Cardiac fibroblast (primary cell): ENCODE data around the gene ITGAE.
"Not testable (repeated sequence)": the region's sequence is repeated elsewhere in the genome, so short reads cannot be mapped to it uniquely, and the experiment has no call there.

Experiments
- DNase-seq, 2 donors: peaks; one replicate each; pipeline versions ENCODE4 v3.0.0 to v3.0.0-alpha.2; 2010; ENCODE audit warnings: low read depth in 2 of 2
- H3K4me3 ChIP-seq, 2 donors: replicated peaks in 1 of 2; 1 replicate in 1 of 2; 2 replicates in 1 of 2; pipeline ENCODE4 v1.5.1; 2011; ENCODE audit warnings: low read depth in 2 of 2, low read length in 2 of 2, mild to moderate bottlenecking in 2 of 2, moderate library complexity in 1 of 2
- TF ChIP-seq, protein P1 (sequence below): IDR thresholded peaks from one replicate; pipeline ENCODE4 v1.5.1; 2011; ENCODE audit warnings: low read depth, mild to moderate bottlenecking, low read length, inconsistent platforms

ITGAE gene

DNA sequence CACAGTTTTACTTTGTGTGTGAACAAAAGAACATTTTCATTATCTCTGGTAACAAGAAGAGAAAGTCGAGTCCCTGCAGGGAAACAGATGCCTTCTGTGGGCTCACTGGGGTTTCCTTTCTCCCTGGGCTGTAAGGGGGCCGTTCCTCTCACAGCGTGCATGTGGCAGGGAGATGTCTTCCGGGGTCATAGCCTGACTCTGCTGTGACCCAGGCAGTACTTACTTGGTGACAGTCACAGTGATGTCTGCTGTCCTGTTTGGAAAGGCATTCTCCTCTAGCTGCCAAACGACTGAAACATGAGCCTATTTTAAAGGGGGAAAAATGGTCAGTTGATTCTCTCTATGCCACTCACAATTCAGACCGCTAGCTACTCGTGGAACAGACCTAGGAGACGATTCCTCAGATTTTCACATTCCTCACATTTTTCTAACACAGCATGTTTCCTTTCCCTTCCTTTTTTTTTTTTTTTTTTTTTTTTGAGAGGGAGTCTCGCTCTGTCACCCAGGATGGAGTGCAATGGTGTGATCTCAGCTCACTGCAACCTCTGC lies 70.0 kb downstream of the ITGAE start:
- peak; percentile 36 to 56 for DNase-seq
- H3K4me3 ChIP-seq = no peak overlapping the region
- TF ChIP-seq, protein P1, sequence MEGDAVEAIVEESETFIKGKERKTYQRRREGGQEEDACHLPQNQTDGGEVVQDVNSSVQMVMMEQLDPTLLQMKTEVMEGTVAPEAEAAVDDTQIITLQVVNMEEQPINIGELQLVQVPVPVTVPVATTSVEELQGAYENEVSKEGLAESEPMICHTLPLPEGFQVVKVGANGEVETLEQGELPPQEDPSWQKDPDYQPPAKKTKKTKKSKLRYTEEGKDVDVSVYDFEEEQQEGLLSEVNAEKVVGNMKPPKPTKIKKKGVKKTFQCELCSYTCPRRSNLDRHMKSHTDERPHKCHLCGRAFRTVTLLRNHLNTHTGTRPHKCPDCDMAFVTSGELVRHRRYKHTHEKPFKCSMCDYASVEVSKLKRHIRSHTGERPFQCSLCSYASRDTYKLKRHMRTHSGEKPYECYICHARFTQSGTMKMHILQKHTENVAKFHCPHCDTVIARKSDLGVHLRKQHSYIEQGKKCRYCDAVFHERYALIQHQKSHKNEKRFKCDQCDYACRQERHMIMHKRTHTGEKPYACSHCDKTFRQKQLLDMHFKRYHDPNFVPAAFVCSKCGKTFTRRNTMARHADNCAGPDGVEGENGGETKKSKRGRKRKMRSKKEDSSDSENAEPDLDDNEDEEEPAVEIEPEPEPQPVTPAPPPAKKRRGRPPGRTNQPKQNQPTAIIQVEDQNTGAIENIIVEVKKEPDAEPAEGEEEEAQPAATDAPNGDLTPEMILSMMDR = no peak

DNA sequence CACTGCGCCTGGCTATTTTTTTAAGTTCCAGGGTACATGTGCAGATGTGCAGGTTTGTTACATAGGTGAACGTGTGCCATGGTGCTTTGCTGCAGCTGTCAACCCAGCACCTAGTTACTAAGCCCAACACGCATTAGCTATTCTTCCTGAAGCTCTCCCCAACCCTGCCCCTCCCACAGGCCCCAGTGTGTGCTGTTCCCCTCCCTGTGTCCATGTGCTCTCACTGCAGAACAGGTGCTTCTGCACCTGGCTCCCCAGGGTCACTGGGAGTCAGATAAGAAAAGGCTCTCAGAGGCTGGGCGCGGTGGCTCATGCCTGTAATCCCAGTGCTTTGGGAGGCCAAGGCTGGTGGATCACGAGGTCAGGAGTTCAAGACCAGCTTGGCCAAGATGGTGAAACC lies 71.1 kb downstream of the ITGAE start:
- DNase-seq = no peak
- TF ChIP-seq, protein P1 = no peak
- H3K4me3 ChIP-seq = no peak overlapping the region

DNA sequence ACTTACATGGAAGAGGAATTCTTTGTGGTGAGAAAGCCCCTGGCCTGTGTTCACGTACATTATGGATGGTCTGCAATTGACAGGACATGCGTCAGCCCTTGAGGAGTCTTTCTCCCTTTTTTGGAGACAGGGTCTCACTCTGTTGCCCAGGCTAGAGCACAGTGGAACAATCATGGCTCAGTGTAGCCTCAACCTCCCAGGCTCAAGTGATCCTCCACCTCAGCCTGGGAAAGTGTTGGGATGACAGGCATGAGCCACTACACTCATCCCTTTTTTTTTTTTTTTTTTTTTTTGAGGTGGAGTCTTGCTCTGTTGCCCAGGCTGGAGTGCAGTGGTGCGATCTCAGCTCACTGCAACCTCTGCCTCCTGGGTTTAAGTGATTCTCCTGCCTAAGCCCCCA lies 72.9 kb downstream of the ITGAE start:
- H3K4me3 ChIP-seq, DNase-seq: not testable (repeated sequence)

- H3K4me3 ChIP-seq = no peak overlapping the region
- DNase-seq = no peak
- TF ChIP-seq, protein P1 = no peak
Measured at GRCh38 chr17:3727041-3727440, 73.9 kb downstream of the ITGAE start.

DNA sequence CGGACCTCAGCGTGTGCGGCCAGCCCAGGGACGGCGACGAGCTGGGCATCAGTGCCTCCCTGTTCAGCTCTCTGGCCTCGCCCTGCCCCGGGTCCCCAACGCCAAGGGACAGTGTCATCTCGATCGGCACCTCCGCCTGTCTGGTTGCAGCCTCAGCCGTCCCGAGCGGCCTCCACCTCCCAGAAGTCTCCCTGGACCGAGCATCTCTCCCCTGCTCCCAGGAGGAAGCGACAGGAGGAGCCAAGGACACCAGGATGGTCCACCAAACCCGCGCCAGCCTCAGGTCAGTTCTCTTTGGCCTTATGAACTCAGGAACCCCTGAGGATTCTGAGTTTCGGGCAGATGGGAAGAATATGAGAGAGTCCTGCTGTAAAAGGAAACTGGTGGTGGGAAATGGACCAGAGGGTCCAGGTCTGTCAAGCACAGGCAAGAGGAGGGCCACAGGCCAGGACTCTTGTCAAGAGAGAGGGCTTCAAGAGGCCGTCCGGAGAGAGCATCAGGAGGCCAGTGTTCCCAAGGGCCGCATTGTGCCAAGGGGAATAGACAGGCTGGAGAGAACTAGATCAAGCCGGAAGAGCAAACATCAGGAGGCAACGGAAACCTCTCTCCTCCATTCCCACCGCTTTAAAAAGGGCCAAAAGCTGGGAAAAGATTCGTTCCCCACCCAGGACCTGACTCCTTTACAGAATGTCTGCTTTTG lies 76.5 kb downstream of the ITGAE start:
- TF ChIP-seq, protein P1 = no peak
- peak overlapping the region; percentile 88 to 92 for H3K4me3 ChIP-seq
- peak in 1 of 2 donors; percentile 12 for DNase-seq

DNA sequence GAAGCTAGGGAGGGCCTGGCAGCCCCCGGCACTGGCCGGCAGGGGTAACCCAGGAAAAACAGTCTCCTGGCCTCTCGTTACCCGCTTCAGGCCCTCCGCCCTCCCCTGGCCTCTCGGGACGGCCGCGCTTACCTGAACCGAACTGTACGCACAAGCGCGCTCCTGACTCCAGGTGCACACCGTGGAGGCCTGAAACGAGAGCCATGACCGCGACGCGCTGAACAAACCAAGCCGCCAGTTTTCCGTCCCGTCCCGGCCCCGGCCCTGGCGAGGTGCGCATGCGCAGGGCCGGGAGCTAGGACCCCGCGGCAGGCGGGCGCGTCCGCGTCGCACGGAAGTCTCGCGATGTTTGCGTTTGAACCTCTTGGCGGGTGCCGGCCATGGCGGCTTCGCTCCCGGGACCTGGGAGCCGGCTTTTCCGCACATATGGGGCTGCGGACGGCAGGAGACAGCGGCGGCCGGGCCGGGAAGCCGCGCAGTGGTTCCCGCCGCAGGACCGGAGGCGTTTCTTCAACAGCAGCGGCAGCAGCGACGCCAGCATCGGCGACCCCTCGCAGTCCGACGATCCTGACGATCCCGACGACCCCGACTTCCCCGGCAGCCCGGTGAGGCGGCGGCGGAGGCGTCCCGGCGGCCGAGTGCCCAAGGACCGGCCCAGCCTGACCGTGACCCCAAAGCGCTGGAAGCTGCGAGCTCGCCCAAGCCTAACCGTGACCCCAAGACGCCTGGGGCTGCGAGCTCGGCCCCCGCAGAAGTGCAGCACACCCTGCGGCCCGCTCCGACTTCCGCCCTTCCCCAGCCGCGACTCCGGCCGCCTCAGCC lies 77.2 kb downstream of the ITGAE start, which contains the start of gene HASPIN:
HASPIN (plus strand) TSS at position 348 of the 822 bp plus-strand sequence; CDS start at position 381, 33 bp downstream.
- TF ChIP-seq, protein P1 = peak; percentile 50
- peak within 1 kb of the TSS; percentile 88 to 92 for H3K4me3 ChIP-seq
- peak; percentile 91 to 92 for DNase-seq

GRCh38 chr17:3723188-3723555 lies 77.8 kb downstream of the ITGAE start:
- TF ChIP-seq, protein P1 = no peak
- H3K4me3 ChIP-seq = peak overlapping the region; percentile 88 to 92
- no peak for DNase-seq
